KMS-11 (cell line): ENCODE results near the gene LSM12.

Experiments
- H2AFZ ChIP-seq: fragments of 200-600 bp; sonication (generic); 2 replicates; pipeline ENCODE4 v1.6.1; 2016; ENCODE audit warnings: antibody characterized with exemption, mixed run types, low read depth
- H3K27ac ChIP-seq: fragments of 200-600 bp; sonication (generic); 2 replicates; pipeline ENCODE4 v1.6.1; 2016; ENCODE audit warnings: mild to moderate bottlenecking, mixed run types
- H3K27me3 ChIP-seq: fragments of 200-600 bp; sonication (generic); 2 replicates; pipeline ENCODE4 v1.6.1; 2017; ENCODE audit warnings: mild to moderate bottlenecking, low read depth, mixed run types, moderate library complexity; ENCODE audit not compliant: insufficient read depth
- H3K36me3 ChIP-seq: fragments of 200-600 bp; sonication (generic); 2 replicates; pipeline ENCODE4 v1.6.1; 2017; ENCODE audit warnings: mild to moderate bottlenecking, mixed run types; ENCODE audit not compliant: insufficient read depth
- H3K4me1 ChIP-seq: fragments of 200-600 bp; sonication (generic); 2 replicates; pipeline ENCODE4 v1.6.1; 2016; ENCODE audit warnings: mild to moderate bottlenecking, low read depth, mixed run types; ENCODE audit not compliant: poor library complexity, severe bottlenecking
- H3K4me2 ChIP-seq: fragments of 200-600 bp; sonication (generic); 2 replicates; pipeline ENCODE4 v1.7.0; 2016; ENCODE audit warnings: mild to moderate bottlenecking, mixed run types
- H3K4me3 ChIP-seq: fragments of 200-600 bp; sonication (generic); IDR thresholded peaks from 2 replicates; pipeline ENCODE4 v1.6.1; 2017; ENCODE audit warnings: low read depth, low read length, mixed read lengths; ENCODE audit not compliant: insufficient read depth
- H3K79me2 ChIP-seq: fragments of 200-600 bp; sonication (generic); 2 replicates; pipeline ENCODE4 v1.6.1; 2016; ENCODE audit warnings: low read depth, mixed run types; ENCODE audit not compliant: insufficient read depth
- H3K9ac ChIP-seq: fragments of 200-600 bp; sonication (generic); 2 replicates; pipeline ENCODE4 v1.6.1; 2016; ENCODE audit warnings: mild to moderate bottlenecking, mixed run types
- H4K20me1 ChIP-seq: fragments of 200-600 bp; sonication (generic); 2 replicates; pipeline ENCODE4 v1.6.1; 2016; ENCODE audit warnings: mild to moderate bottlenecking, mixed run types; ENCODE audit not compliant: insufficient read depth
- TF ChIP-seq, protein P1 (sequence below): fragments of 200-600 bp; sonication (generic); conservative IDR thresholded peaks from 2 replicates; pipeline ENCODE4 v1.6.1; 2017; ENCODE audit warnings: low read depth, mild to moderate bottlenecking, antibody characterized with exemption, low read length, moderate library complexity, mixed read lengths

Gene LSM12

DNA sequence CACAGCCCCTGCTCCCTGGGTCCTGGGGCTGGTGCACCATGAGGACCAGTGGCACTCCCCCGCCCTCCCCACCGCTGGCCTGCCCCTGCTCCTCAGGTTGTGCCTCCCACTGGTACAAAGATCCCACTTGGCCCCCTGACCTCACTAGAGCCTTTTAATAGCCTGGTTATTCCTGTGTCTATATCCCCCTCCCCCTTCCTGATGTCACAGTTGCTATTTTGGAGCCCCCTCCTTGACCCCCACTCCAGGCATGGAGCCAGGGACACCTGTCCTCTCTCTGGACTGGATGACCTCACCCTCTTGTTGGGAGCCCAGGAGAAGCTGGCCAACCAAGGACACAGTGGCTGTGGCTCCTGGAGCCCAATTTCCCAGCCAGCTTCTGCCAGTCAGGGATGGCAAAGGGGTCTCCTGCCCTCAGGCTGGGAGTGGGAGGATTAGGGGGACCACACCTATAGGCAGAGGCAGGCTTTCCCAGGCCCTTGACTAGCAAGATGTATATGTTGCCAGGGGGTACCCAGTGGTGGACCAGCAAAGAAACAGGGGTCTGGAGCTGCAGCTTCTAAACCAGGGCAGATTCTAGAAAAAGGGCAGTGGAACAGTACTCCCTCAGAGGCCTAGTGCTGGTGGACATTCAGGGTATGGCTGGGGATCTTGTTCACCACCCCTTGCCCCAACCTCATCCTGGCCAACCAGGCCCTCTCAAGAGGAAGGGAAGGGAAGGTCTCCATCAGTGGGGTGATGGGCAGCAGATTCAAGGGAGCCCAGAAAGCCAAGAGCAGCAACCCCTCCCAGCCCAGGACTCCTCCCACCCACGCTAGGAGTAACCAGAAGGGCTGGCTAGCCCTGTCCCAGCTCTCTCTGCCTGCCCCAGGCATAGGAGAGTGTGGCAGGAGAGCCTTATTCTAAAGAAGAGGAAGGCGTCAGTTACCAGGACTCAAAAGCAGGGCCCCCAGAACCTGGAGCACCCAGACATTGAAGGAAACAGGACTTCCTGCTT lies 46.1 kb upstream of the LSM12 start:
- Histone ChIP-seq H4K20me1 (no peaks in the 10 kb centered on the region), H3K27ac (peak overlapping the region; percentile 21; the same call in 1 of the 2 replicates), H3K36me3 (no peaks in the 10 kb centered on the region), H2AFZ (no peak overlapping the region), H3K4me3 (no peak overlapping the region), H3K4me1 (peaks cover 50% of the 10 kb centered on the region), H3K79me2 (peaks cover 53% of the 10 kb centered on the region; the same call in 1 of the 2 replicates), H3K9ac (no peak overlapping the region), H3K4me2 (peak overlapping the region; percentile 100), H3K27me3 (no peaks in the 10 kb centered on the region)
- TF ChIP-seq, protein P1, sequence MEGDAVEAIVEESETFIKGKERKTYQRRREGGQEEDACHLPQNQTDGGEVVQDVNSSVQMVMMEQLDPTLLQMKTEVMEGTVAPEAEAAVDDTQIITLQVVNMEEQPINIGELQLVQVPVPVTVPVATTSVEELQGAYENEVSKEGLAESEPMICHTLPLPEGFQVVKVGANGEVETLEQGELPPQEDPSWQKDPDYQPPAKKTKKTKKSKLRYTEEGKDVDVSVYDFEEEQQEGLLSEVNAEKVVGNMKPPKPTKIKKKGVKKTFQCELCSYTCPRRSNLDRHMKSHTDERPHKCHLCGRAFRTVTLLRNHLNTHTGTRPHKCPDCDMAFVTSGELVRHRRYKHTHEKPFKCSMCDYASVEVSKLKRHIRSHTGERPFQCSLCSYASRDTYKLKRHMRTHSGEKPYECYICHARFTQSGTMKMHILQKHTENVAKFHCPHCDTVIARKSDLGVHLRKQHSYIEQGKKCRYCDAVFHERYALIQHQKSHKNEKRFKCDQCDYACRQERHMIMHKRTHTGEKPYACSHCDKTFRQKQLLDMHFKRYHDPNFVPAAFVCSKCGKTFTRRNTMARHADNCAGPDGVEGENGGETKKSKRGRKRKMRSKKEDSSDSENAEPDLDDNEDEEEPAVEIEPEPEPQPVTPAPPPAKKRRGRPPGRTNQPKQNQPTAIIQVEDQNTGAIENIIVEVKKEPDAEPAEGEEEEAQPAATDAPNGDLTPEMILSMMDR = no peak

DNA sequence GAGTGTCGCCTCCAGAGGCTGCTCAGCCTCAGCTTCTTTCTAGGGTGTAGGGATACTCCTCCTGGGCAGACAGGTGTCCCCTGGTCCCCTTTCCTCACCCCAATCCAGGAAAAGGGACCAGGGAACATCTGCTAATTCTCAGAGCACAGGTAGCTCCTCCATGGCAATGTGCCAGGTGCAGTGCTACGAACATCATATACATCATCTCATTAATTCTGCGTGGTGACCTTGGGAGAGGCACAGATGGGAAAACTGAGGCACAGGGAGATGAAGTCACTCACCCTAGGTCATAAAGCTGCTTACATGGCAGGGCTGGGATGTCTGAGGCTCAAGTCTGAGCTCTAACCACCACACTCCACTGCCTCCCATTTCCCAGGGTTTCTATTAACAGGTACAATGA lies 45.3 kb upstream of the LSM12 start:
- peak overlapping the region; percentile 56; the same call in 1 of the 2 replicates for H3K9ac ChIP-seq
- peak overlapping the region; percentile 100 for H3K4me2 ChIP-seq
- peaks cover 50% of the 10 kb centered on the region for H3K4me1 ChIP-seq
- no peak overlapping the region for H2AFZ ChIP-seq
- no peak overlapping the region for H3K4me3 ChIP-seq
- TF ChIP-seq, protein P1 = no peak
- H3K27ac ChIP-seq = peak overlapping the region; percentile 38; the same call in 1 of the 2 replicates
- H4K20me1 ChIP-seq = no peaks in the 10 kb centered on the region
- peaks cover 57% of the 10 kb centered on the region; the same call in 1 of the 2 replicates for H3K79me2 ChIP-seq
- H3K27me3 ChIP-seq = no peaks in the 10 kb centered on the region
- H3K36me3 ChIP-seq = no peaks in the 10 kb centered on the region

DNA sequence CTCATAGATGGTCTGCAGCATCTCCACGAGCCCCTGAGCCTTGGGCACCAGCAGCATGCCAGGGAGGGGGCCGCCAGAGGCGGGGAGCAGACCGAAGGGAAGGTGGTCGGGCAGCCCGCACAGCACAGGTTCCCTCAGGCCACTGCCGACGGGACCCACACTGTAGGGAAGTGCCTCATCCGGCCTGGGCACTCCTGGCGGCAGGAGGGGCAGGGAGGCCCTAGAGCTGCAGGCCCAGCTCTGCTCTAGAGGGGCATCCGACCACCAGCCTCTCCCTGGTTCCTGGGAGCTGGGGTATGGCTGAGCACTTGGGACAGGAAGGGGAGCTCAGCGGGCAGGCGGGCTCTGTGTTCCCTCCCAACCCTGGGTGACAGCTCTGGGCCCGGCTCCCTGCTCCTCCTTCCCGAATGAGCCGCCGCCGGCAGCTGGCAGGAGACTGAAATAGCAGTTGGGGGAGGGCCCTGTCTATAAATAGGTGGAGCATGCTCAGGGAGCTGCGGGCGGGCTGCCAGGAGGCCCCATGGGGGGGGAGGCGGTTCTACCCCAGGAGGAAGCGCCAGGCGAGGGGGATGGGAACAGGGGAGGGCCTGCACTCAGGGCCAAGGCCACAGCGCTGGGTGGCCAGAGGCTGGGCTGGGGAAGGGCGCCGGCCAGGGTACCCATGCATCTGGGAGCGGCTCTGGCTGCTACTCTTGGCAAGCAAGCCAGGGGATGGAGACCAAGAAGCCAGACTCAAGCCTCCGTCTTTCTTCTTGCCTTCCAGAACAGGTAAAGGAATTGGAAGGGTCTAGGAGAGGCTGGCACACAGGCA lies 44.6 kb upstream of the LSM12 start:
- Histone ChIP-seq H3K9ac (peak overlapping the region; percentile 56; the same call in 1 of the 2 replicates), H3K27ac (peak overlapping the region; percentile 38)
- TF ChIP-seq, protein P1 = no peak

DNA sequence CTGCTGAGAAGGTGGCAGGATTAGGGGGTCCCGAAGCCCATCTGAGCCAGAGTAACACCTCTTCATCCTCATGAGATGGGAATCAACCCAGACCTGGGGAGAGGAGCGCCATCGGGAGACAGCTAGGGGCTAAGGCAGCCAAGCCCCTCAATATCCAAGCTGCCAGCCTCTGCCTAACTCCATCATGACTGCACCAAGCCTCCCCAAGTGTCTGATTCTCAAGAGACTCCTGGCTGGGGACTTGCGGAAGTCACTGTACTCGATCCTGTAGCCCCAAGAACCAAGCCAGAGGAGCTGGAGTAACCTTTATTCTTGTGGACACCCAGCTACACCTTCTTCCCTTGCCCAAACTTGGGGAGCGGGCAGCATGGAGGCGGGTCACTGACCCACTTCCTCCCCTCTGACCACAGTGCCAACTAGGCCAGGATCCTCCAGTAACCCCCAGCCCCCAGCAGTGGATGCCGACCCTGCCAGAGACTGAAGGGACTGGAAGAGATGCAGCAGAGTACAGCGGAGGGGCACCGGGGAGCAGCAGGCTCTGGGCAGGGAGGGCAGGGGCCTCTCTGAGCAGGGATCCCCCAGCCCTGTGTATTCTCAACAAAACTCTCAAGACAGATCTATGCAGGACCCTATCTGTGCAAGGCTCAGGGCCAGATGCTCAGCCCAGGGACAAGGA lies 43.7 kb upstream of the LSM12 start:
- H3K4me2 ChIP-seq = peak overlapping the region; percentile 100
- TF ChIP-seq, protein P1 = no peak
- no peak overlapping the region for H3K4me3 ChIP-seq
- H3K27ac ChIP-seq = peak overlapping the region; percentile 38; the same call in 1 of the 2 replicates
- peaks cover 50% of the 10 kb centered on the region for H3K4me1 ChIP-seq
- no peak overlapping the region for H2AFZ ChIP-seq
- H4K20me1 ChIP-seq = no peaks in the 10 kb centered on the region
- no peaks in the 10 kb centered on the region for H3K36me3 ChIP-seq
- peaks cover 67% of the 10 kb centered on the region; the same call in 1 of the 2 replicates for H3K79me2 ChIP-seq
- no peaks in the 10 kb centered on the region for H3K27me3 ChIP-seq
- peak overlapping the region; percentile 56; the same call in 1 of the 2 replicates for H3K9ac ChIP-seq

More for the DNA sequence above, 44.6 kb upstream of the LSM12 start:
- peak overlapping the region; percentile 16; the same call in 1 of the 2 replicates for H2AFZ ChIP-seq
- no peaks in the 10 kb centered on the region for H3K36me3 ChIP-seq
- peaks cover 62% of the 10 kb centered on the region; the same call in 1 of the 2 replicates for H3K79me2 ChIP-seq
- no peaks in the 10 kb centered on the region for H4K20me1 ChIP-seq
- peaks cover 50% of the 10 kb centered on the region for H3K4me1 ChIP-seq
- H3K4me3 ChIP-seq = no peak overlapping the region
- peak overlapping the region; percentile 100 for H3K4me2 ChIP-seq
- H3K27me3 ChIP-seq = no peaks in the 10 kb centered on the region
